PC-3 (cell line): Measurements from ENCODE around the gene HDAC1.

Source experiments
- CTCF ChIP-seq: fragments of 300-600 bp; sonication (generic); conservative IDR thresholded peaks from 2 replicates; pipeline ENCODE4 v1.5.1; 2017; ENCODE audit warnings: antibody characterized with exemption, low read depth, mild to moderate bottlenecking, low read length
- EZH2 ChIP-seq: fragments of 300-600 bp; sonication (generic); IDR thresholded peaks from one replicate; pipeline ENCODE4 v1.6.1; 2017; ENCODE audit warnings: antibody characterized with exemption, mild to moderate bottlenecking, low read length; ENCODE audit not compliant: unreplicated experiment

- TF ChIP-seq CTCF (no peak), EZH2 (no peak)
Observed at GRCh38 chr1:32337855-32338636, 46.2 kb downstream of the HDAC1 start.
